Inflammatory macrophage treated with lipopolysaccharide for 1 hour (primary cell): ENCODE data around the gene AGBL4.

Source experiments
- DNase-seq, 2 donors: peaks; one replicate each; pipeline ENCODE4 v3.0.0-alpha.2; 2020 to 2022

AGBL4 gene

DNA sequence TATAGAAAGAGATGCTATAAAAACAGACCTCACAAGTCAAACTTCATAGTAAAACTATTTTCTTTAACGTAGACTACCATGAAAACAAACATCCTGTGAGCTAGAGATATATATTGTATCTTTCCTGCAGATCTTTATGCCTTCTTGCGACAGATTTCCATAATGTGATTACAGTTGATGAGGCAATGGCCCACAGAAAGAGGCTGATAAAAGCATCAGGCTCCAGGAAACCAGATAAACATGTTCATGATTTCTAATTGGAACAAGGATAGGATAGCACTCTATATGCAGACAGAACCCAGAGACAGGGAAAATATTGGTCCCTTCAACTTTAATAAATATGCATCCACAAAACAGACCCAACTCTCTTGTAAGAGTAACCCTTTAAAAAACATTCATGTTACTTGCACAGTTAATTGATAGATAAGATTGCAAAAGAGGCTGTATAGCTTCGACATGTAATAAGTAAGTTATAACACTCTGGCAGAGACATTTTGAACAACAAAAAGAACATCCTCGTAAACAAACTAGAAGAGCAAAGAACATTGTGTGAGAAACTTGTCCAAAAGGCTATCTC lies 329.4 kb downstream of the AGBL4 start:
- DNase-seq = no peak

DNA sequence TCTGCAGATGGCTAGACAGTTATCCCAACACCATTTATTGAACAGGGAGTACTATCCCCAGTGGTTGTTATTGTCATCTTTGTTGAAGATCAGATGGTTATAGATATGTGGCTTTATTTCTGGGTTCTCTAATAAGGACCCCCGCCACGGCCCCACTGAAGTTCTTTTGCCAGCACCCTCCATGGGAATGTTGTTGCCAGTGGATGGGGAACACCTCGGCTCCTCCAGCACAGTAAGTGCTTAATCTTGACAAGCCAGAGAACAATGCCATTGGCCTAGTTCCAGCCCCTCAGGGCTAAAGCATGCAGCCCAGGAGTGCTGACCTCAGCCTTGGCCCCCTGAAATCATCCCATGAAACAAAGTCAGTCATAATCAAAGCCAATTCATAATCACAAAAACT lies 337.6 kb downstream of the AGBL4 start:
- DNase-seq = no peak

DNA sequence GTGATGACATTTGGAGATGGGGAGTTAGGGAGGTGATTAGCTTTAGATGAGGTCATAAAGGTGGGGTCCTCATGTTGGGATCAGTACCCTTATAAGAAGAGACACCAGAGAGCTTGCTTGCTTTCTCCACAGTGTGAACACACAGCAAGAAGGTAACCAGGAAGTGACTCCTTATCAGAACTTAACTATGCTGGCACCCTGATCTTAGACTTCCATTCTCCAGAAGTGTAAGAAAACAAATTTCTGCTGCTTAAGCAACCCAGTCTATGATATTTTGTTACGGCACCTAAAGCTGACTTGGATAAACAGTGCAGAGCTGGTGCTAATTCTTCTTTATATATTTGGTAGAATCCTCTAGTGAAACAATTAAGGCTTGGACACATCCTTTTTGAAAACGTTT lies 346.0 kb downstream of the AGBL4 start:
- DNase-seq = no peak

DNA sequence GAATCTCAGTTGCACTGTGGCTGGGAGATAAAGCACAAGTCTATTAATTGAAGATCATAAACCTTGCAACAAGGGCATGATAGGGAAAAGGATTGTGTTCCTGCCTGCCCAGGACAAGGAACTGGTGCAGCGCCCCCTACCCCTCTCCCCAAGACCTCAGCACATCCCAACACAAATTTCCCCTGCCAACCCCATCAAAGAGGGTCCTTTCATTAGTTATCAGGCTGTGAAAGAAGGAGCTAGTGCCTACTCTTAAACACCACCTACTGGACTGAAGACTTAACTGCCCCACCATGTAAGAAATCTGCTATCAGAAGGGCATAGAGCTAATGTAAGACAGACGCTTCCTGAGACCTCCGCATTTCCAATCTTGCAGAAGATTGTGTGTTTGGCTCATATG lies 372.6 kb downstream of the AGBL4 start:
- no peak for DNase-seq

DNA sequence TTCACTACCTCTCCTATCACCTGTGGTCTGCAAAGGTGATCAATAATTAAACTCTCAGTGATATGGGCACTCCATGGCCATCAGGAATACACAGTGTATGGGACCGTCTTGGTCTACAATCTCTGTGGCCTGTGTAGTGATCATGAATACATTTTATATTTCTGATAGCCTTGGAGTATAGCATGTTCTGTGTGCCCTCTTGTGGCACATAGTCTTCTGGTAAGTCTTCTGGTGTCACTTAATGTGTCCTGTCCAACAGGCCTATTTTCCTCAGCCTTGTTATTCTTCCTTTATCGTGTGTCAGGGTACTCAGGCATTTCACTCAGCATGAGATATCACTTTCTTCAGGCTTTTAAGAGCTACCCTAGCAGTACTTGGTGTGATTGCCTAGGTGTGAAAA lies 393.6 kb downstream of the AGBL4 start:
- no peak for DNase-seq

DNA sequence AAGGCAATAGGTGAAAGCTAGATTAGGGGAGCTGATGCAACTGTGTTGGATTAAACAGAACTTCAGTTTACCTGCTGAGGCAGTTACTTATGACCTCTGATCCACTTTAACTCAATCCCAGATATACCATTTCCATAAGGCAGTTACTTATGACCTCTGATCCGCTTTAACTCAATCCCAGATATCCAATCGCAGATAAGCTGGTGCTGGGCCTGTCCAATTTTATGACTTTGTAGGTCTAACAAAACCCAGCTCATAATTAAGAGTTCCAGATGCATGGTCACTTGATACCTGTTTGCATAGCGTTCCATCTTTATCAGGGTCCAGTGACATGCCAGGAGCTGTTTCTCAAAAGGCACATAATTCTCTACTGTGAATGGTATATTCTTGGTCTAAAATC lies 396.0 kb downstream of the AGBL4 start:
- no peak for DNase-seq

DNA sequence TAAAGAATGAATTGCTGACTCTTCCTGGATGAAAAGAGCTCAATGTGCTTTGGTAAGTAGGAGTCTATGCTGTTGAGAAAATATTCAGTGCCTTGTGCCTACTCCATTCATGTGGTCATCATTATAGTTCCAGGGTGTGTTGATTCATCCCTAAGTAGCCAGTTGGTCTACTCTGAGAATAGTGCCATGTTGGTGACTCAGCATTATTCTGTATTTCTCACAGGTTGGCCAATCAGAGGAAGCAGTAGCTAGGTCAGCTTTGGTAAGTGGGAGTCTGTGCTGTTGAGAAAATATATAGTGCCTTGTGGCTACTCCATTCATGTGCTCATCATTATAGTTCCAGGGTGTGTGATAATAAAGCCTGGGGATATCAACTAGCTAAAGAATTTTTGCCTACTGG lies 397.3 kb downstream of the AGBL4 start:
- no peak for DNase-seq

DNA sequence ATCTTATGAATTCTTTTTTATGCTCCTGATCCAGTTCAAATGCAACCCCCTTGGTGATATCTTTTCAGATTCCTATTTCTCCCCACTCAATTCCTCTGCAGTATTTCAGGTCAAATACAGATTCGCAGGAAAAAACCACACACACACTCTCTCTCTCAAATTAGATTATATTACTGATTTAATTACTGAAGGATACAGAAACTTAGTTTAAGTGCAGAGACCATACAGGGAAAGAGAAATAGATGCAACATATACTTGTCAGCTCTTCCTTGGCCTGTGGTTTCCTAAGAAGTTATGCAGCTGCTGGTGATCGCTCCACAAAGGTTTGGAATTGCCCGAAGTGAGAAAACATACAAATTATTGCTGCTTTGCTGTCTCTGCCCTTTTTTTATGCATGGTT lies 400.9 kb downstream of the AGBL4 start:
- no peak for DNase-seq

DNA sequence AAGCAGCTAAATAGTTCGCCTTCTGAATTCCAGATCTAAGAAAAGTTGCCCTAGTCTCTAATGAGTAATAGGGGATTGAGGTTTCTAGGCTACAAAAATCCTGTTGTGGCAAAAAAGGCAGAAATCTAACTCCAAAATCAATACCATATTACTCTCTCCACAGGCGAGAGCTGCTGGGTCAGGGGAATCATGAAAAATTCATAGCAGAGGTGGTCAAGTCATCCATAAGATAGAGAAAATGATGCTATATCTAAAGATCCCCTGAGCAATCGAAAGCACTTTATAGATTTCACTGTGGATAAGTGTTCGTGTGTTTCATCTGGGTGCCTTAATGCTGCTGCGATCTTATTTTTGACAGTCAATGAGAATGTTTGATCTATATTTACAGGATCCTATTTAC lies 417.7 kb downstream of the AGBL4 start:
- no peak for DNase-seq

DNA sequence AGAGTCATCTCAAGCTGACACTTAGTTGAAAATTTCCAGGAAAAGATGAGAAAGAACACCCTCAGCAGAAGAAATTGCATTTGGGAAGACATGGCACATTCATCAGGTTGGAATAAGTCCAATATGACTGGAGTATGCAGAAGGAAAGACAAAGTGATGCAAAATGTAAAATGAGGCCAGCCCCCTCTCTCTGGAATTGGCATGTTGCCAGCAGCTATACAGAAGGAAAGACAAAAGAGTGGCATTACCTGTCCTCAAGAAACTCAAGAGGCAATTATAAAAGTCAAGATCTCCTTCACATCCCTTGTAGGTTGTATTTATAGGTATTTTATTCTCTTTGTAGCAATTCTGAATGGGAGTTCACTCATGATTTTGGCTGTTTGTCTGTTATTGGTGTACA lies 426.3 kb downstream of the AGBL4 start:
- no peak for DNase-seq

DNA sequence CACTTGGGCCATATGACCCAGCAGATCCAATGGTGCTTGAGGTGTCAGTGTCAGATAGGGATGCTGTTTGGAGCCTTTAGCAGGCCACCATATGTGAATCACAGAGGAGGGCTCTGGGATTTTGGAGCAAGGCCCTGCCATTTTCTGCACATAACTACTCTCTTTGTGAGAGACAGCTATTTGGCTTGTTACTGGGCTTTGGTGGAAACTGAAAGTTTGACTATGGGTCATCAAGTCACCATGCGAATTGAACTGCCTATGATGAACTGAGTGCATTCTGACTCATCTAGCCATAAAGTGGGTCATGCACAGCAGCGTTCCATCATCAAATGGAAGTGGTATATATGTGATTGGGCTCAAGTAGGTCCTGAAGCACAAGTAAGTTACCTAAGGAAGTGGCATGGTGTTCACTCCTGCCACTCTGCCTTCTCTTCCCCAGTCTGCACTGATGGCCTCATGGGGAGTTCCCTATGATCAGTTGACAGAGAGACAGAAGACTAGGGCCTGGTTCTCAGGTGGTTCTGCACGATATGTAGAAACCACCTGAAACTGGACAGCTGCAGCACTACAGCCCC lies 447.3 kb downstream of the AGBL4 start:
- DNase-seq = no peak

DNA sequence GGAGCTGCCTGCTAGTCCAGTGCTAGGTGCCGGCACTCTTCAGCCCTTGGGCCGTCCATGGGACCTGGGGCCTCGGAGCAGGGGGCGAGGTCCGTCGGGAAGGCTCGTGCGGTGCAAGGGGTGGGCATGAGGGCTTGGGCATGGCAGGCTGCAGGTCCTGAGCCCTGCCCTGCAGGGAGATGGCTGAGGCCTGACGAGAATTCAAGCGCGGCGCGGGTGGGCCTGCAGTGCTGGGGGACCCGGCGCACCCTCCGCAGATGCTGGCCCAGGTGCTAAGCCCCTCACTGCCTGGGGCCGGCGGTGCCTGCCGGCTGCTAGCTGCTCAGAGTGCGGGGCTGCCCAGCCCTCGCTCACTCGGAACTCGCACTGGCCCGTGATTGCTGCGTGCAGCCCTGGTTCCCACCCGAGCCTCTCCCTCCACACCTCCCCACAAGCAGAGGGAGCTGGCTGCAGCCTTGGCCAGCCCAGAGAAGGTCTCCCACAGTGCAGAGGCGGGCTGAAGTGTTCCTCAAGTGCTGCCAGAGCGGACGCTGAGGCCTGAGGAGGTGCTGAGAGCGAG lies 467.0 kb downstream of the AGBL4 start:
- DNase-seq = no peak

DNA sequence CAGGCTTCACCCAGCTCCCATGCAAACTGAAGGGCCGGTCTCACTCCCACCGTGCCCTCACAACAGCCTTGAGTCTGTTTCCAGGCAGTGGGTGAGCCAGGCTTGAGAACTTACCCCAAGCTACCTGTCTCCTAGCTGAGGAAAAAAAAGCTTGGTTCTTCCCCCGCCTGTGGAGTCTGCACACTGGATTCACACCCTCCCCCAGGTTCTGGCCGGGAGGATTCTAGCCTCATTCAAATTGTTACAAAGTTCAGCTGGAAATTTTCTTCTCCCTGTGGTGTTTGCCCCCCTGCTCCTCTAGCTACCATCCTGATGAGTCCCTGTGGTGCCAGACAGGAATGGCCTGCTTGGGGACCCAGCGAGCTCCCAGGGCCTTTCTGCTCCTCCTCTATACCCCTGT lies 471.7 kb downstream of the AGBL4 start:
- no peak for DNase-seq

DNA sequence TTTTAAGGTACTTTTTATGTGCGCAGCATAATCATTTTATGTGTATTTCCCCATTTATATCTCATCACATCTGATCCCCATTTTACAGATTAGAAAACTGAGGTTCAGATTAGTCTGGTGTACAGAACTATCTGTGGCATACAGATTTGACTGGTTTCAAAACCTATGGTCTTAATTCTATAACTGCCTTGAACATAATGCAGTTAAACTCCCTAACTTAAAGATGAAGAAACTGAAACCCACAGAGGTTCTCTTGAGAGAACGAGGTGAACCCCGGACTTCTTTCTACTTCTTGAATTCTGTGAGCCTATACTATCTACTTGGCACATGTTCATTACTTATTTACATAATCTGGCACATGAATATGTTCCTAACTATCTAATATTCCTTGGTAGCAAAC lies 479.1 kb downstream of the AGBL4 start:
- no peak for DNase-seq

DNA sequence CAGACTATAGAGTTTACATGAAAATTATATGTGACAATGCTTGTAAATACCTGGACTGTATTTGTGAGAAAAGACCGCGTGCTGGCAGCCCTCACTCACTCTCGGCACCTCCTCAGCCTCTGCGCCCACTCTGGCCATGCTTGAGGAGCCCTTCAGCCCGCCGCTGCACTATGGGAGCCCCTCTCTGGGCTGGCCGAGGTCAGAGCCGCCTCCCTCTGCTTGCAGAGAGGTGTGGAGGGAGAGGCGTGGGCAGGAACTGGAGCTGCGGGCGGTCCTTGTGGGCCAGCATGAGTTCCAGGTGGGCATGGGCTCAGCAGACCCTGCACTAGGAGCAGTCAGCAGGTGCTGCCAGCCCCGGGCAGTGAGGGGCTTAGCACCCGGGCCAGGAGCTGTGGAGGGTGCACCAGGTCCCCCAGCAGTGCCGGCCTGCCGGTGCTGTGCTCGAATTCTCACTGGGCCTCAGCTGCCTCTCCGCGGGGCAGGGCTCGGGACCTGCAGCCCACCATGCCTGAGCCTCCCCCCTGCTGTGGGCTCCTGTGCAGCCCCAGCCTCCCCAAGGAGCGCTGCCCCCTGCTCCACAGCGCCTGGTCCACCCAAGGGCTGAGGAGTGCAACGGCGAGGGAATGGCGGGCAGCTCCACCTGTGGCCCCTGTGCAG lies 482.5 kb downstream of the AGBL4 start:
- DNase-seq = no peak

DNA sequence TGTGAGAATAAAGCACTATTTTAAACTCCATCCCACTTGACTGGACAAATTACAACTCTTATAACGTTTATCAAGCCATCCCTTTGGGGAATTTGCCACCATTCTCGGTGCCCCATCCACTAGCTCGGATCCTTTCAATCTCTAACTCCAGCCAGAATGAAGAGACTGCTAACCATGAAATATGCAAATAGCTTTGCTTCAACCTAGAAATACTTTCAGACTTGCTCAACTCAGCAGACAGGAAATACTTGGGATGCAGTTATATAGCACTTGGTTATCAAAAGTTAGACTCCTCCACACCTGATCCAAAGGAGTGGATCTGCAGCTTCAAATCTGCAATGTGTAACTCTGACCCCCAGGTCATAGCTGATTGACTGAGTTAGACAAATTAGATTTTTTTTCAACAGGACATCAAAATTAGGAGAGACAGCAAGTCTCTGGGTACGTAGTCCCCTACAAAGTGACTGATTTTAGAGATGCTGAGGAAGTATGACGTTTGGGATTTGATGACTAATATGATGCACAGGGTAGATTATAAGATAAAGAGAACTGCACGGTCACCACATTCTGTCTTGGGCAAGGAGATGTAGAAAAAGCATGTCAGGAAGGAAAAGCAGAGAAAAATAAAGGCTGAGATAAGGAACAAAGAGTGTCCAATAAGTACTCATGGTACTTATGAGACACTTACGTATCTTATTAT lies 496.0 kb downstream of the AGBL4 start:
- no peak for DNase-seq

DNA sequence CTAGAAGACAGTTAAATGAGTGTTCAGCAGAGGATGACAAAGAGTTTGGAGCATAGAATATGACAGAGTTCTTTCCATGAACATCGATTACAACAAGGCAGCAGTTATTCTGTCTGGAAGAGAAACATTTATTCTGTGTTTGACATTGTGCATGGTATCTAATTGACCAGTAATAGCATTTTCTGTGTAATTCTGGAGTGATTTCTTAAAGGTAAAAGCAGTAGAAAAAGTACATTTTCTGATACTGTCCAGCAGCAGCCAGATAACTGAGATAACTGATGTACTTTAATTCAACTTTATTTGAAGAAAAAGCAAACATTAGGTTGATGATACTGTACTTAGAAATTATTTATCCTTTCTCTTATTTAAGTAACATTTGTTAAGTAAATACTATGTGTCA lies 497.1 kb downstream of the AGBL4 start:
- no peak for DNase-seq

DNA sequence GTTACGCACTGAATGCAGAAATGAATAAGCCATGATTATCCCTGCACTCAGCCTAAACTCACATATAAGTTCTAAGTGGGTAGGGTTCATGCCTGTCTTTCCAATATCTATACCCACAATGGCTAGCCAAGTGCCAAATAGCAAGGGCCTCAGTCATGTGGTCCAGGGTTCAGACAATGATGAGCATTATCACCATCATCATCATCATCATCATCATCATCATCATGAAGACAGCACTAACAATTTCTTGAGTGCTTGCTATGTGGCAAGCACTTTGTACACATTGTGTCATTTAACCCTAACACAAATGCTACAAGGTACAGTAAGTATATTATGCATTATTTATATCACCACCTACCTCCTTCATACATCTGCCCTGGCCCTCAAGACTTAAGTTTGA lies 500.0 kb downstream of the AGBL4 start:
- DNase-seq = no peak

DNA sequence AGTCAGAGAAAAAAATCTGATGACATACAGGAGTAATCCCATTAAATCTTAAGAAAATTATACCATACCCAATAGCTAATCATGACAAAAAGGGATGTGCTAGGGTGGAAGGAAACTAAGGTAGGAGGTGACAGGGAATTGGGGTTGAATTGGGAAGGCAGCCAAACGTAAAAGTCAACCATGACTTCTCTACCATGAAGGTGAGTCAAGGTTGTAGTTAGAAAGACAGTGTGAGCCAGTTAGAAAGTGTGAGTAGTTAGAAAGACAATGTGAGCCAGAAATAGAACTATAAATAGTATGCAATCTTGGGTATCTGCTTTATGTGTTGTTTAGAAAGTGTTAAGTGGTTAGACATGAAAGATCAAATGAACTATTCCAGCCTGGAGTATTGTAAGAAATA lies 556.8 kb downstream of the AGBL4 start:
- DNase-seq = no peak

DNA sequence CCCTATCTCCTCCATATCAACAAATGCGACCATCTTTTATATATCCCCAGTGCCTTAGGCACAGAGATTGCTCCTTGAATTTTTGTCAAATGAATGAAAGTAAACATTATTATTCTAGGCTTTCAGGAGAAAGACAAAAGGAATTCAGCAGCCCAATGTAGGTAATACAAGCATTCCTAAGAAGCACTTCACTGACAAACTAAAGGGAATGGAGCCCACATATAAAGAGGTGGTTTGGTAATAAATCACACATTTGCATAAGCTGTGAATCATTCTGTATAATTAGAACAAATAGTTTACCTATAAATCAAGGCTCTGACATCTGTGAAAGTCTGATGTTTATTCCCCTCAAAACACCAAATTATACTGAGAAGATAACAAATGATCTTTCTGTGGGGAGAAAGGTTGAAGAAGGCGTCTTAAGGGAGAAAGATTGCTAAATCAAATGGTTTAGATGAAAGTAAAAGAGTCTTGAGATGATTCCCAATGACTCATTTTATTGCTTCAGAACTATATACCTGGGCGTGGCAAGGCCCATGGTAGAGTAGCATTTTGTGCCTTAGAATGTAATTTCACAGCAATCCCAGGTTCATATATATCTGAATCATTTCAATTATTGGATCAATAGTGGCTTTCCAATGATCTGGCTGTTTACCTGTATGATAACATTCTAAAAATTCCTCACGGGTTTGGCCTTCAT lies 558.1 kb downstream of the AGBL4 start:
- DNase-seq = no peak

DNA sequence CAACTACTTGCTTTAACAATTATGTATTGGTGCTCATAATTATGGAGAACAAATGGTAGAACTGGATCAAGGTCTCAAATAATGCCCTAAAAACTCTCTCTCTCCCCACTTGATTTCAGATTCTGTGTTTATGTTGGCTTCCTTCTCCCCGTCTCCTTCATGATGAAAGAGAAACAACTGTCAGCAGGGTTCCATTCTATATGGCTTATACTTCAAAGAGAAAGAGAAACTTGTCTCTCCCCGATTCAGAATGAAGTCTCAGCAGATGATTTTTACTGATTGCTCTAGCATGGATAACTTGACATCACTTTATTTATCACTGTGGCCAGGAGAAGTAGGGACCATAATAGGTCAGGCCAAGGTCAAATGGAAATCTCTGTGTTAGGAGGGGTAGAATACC lies 575.6 kb downstream of the AGBL4 start:
- no peak for DNase-seq

DNA sequence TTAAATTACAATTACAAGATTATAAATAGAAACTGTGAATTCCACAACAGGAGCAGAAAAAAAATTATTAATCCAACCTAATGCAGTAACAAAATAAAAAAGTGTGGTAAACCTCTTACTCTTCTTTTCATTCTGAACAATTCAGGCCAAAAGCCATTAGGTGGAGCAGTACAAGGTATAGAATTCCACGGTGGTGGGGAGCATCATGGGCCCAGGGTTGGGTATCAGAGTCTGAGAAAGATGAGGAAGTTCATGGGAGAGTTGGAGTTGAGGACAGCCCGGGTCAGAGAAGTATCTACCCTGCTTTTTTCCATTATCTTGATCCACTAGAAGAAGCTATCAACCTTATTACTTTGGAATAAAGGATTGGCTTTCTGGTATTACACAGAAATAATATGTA lies 586.9 kb downstream of the AGBL4 start:
- no peak for DNase-seq

DNA sequence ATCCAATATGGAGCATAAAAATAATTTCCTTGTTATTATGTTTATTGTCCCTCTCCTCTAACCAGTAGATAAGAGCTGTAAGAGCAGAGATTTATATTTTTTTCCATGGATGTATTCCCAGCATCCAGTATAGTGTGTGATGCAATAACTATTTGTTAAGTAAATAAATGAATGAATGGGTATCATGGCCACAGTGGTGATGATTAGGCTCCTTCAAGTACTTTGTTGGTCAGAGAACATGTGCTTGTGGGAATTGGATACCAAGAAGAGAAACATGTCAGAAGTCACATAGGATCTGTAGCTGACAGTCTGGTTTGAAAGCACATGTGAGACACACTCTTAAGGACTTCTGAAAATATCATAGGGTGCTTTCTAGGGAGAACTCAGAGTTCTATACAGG lies 588.5 kb downstream of the AGBL4 start:
- DNase-seq = no peak
